ENCODE results near the gene STK33. TPM values are rescaled to one million over a fixed set of nuclear protein-coding genes. Genes with fewer than 3 reads are reported as not detected.

Gene STK33
- total RNA-seq, 1 experiment from 2014 or later, result 19.5 TPM

DNA sequence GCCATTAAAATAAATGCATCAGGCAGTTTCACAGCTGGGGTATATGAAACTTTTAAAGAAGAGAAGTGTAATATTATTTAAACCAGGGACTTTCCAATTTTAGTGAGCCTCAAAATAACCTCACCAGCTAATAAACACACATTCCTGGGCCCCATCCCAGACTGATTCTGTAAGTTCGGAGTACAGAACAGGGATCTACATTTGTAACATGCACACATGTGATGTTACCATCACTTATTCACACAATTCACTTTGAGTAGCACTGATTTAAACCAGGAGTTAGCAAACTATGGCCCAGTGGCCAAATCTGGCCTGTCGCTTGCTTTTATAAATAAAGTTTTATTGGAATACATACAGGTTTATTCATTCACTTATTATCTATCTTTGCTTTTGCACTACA is 62.0 kb downstream of the STK33 start:
- no peak overlapping the region for H2BK15ac ChIP-seq (ENCODE audit: low read depth, low read length)

More for the DNA sequence above, 62.0 kb downstream of the STK33 start:
- H3K14ac ChIP-seq (ENCODE audit: insufficient read depth, low read length), result no peak overlapping the region
- H4K5ac ChIP-seq (ENCODE audit: insufficient read length, low read depth, low read length), result no peak overlapping the region
- TF ChIP-seq, protein P1, sequence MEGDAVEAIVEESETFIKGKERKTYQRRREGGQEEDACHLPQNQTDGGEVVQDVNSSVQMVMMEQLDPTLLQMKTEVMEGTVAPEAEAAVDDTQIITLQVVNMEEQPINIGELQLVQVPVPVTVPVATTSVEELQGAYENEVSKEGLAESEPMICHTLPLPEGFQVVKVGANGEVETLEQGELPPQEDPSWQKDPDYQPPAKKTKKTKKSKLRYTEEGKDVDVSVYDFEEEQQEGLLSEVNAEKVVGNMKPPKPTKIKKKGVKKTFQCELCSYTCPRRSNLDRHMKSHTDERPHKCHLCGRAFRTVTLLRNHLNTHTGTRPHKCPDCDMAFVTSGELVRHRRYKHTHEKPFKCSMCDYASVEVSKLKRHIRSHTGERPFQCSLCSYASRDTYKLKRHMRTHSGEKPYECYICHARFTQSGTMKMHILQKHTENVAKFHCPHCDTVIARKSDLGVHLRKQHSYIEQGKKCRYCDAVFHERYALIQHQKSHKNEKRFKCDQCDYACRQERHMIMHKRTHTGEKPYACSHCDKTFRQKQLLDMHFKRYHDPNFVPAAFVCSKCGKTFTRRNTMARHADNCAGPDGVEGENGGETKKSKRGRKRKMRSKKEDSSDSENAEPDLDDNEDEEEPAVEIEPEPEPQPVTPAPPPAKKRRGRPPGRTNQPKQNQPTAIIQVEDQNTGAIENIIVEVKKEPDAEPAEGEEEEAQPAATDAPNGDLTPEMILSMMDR (conservative IDR thresholded peaks at IDR 0.05), result no peak
- no peak overlapping the region for H2AFZ ChIP-seq (ENCODE audit: low read length)
- H3K4me1 ChIP-seq (ENCODE audit: insufficient read depth, low read length), result no peaks in the 10 kb centered on the region; the same call in 1 of the 2 replicates
- H3K9me3 Mint-ChIP-seq, result no peaks in the 10 kb centered on the region
- H3K9ac ChIP-seq (ENCODE audit: extremely low read depth, insufficient read length, low read length), result no peak overlapping the region
- no peak overlapping the region for H3K56ac ChIP-seq (ENCODE audit: insufficient read length, low read depth, low read length)
- no peaks in the 10 kb centered on the region for H3K36me3 Mint-ChIP-seq (ENCODE audit: insufficient read depth in 1 of 3, low read depth in 3 of 3)
- H3K27ac Mint-ChIP-seq, result no peak overlapping the region
- no peaks in the 10 kb centered on the region for H3K27me3 ChIP-seq (ENCODE audit: insufficient read depth, low read length)
- WGBS (ENCODE audit: extremely low coverage, insufficient read length, low lambda C conversion rate), result no CpG with 5 or more reads among the region's 2 CpGs
- H3T11ph ChIP-seq (ENCODE audit: low read length), result no peak overlapping the region
- peaks cover 11 to 21% of the 10 kb centered on the region in 2 experiments for H3K4me1 Mint-ChIP-seq
- H3K27ac ChIP-seq (ENCODE audit: insufficient read length, low read depth, low read length), result no peak overlapping the region
- no peaks in the 10 kb centered on the region for H3K9me3 ChIP-seq (ENCODE audit: control insufficient read depth, low read depth, low read length)
- no peak overlapping the region for H4K8ac ChIP-seq (replicated peaks; ENCODE audit: insufficient read length, low read depth, low read length)
- H2AK5ac ChIP-seq (ENCODE audit: insufficient read length, low read length), result no peak overlapping the region
- no peak overlapping the region for H2BK12ac ChIP-seq (ENCODE audit: insufficient read length, low read depth, low read length)
- H3K23ac ChIP-seq (ENCODE audit: insufficient read length, low read depth, low read length), result no peak overlapping the region
- H4K20me1 ChIP-seq (ENCODE audit: control insufficient read depth, insufficient read depth, insufficient read length), result no peaks in the 10 kb centered on the region
- H3K4me2 ChIP-seq (ENCODE audit: insufficient read depth, insufficient read length, low read length), result no peak overlapping the region
- DNase-seq, result no peak
- H3K79me2 ChIP-seq (ENCODE audit: insufficient read depth, low read length), result no peaks in the 10 kb centered on the region
- no peak overlapping the region for H2BK20ac ChIP-seq (ENCODE audit: low read depth, low read length, poor library complexity, severe bottlenecking)
- no peaks in the 10 kb centered on the region for H3K79me1 ChIP-seq (ENCODE audit: insufficient read depth, low read depth, low read length, poor library complexity, severe bottlenecking)
- H3K18ac ChIP-seq (ENCODE audit: insufficient read length, low read depth, low read length), result no peak overlapping the region
- H4K91ac ChIP-seq (ENCODE audit: insufficient read length, low read depth, low read length), result no peak overlapping the region
- no peaks in the 10 kb centered on the region for H3K23me2 ChIP-seq (ENCODE audit: insufficient read length, low read depth, low read length, poor library complexity, severe bottlenecking)
- no peak overlapping the region for H3K4ac ChIP-seq (ENCODE audit: low read depth, low read length)
- no peaks in the 10 kb centered on the region for H3K27me3 Mint-ChIP-seq (ENCODE audit: low read depth)
- H2BK5ac ChIP-seq (ENCODE audit: insufficient read length, low read length), result no peak overlapping the region
- no peak overlapping the region for H3K4me3 Mint-ChIP-seq
- no peak overlapping the region for H2BK120ac ChIP-seq (ENCODE audit: low read depth, low read length, poor library complexity, severe bottlenecking)

Data from H9 (cell line).